Stomach (tissue), 4 donors: ENCODE results near the gene NWD2.

Experiments used
- CTCF ChIP-seq, 7 experiments: fragments of 450-650 bp in 4 of 7; fragments of 200-600 bp in 3 of 7; sonication (generic) in 3 of 7; IDR thresholded peaks; one replicate each; pipeline ENCODE4 v1.5.1; 2016 to 2019; ENCODE audit warnings: antibody characterized with exemption in 7 of 7, control low read depth in 2 of 7, mild to moderate bottlenecking in 1 of 7
- EP300 ChIP-seq: sonication (generic); formaldehyde crosslinking; IDR thresholded peaks from one replicate; pipeline ENCODE4 v1.6.1; 2017; ENCODE audit warnings: antibody characterized with exemption
- POLR2A ChIP-seq, 4 donors: fragments of 450-650 bp; IDR thresholded peaks; one replicate each; pipeline ENCODE4 v1.6.1; 2016; ENCODE audit warnings: antibody characterized with exemption in 4 of 4, control low read depth in 2 of 4, mild to moderate bottlenecking in 1 of 4, moderate library complexity in 1 of 4
- POLR2AphosphoS5 ChIP-seq, 3 donors: sonication (generic); formaldehyde crosslinking; IDR thresholded peaks; one replicate each; pipeline ENCODE4 v1.6.1; 2016; ENCODE audit warnings: antibody characterized with exemption in 3 of 3

- TF ChIP-seq CTCF (IDR thresholded peaks at IDR 0.05) (no peak), POLR2A (IDR thresholded peaks at IDR 0.05) (no peak), POLR2AphosphoS5 (IDR thresholded peaks at IDR 0.05) (no peak), EP300 (no peak)
Measured at GRCh38 chr4:37445023-37445422, 200.5 kb downstream of the NWD2 start.
